Measurements from ENCODE around the gene DCDC2C. TPM values are rescaled to one million over a fixed set of nuclear protein-coding genes. Genes with fewer than 3 reads are reported as not detected.

The DCDC2C gene
- total and polyA plus RNA-seq, 9 of the 15 experiments (the other 6 are each of a cell fraction or from before 2014, with no cell fraction given): not detected

GRCh38 chr2:3776311-3776710 lies 72.9 kb downstream of the DCDC2C start:
- H3K36me3 ChIP-seq (ENCODE audit: control insufficient read depth, insufficient read depth, low read length): no peaks in the 10 kb centered on the region

More at GRCh38 chr2:3776311-3776710, 72.9 kb downstream of the DCDC2C start:
- DNase-seq (ENCODE audit: extremely low read depth in 1 of 4, low spot score in 3 of 4): no peak
- intact Hi-C loops (cut with micrococcal nuclease) (no loop called here), in situ Hi-C loops (cut with MboI) (no loop called here)
- no peaks in the 10 kb centered on the region for H3K9me1 ChIP-seq (ENCODE audit: control insufficient read depth, insufficient read depth, low read length)
- H3K27ac ChIP-seq (ENCODE audit: extremely low read depth, low read depth, low read length): no peak overlapping the region
- POLR2A ChIA-PET: interaction anchor here (0.7 kb wide), 1 partner anchor 296 kb away, joined by 3 read pairs; no protein-coding TSS in a partner anchor
- no peak overlapping the region for H2AFZ ChIP-seq (ENCODE audit: low read depth, low read length)
- no peak overlapping the region for H3K4me3 ChIP-seq
- FAIRE-seq: no peak
- CTCF ChIA-PET (ENCODE audit: low intra/inter-chr PET ratio): no interaction called here
- no peaks in the 10 kb centered on the region; the same call in 1 of the 2 replicates for H4K20me1 ChIP-seq (replicated peaks; ENCODE audit: control insufficient read depth, insufficient read depth, low read length)
- H3K4me1 ChIP-seq (replicated peaks in 1 of 2; ENCODE audit: control insufficient read depth in 2 of 2, insufficient read depth in 2 of 2, low read length in 2 of 2): no peaks in the 10 kb centered on the region
- no peak overlapping the region for H3K4me2 ChIP-seq (ENCODE audit: insufficient read depth, low read length)
- H3K79me2 ChIP-seq (ENCODE audit: control insufficient read depth, insufficient read depth, low read length): no peaks in the 10 kb centered on the region
- no peak overlapping the region for H3K9ac ChIP-seq (ENCODE audit: insufficient read depth in 1 of 2, low read depth in 2 of 2, low read length in 2 of 2)
- 0% methylated on average over 4 of the region's 10 CpGs for WGBS (ENCODE audit: insufficient coverage, low coverage, missing lambda C conversion rate)
- H3K27me3 ChIP-seq (ENCODE audit: control insufficient read depth in 2 of 2, insufficient read depth in 2 of 2, low read length in 2 of 2): peaks cover 7 to 28% of the 10 kb centered on the region in 2 experiments; a peak in 3 of 5 replicates
- ATAC-seq: no peak
- no TSS peak for BruUV-seq (replicated peaks)
- TF ChIP-seq FUS (optimal IDR thresholded peaks at IDR 0.05; ENCODE audit: low read depth, low read length) (no peak), C11orf30 (IDR thresholded peaks at IDR 0.05; ENCODE audit: low read depth) (no peak), TRIM28 (IDR thresholded peaks at IDR 0.05) (no peak), ZFP1 (CRISPR knock-in tag; IDR thresholded peaks at IDR 0.05) (no peak), HEY1 (CRISPR knock-in tag; IDR thresholded peaks at IDR 0.05; ENCODE audit: borderline replicate concordance) (no peak), ZKSCAN1 (IDR thresholded peaks at IDR 0.05; ENCODE audit: low read depth, low read length) (no peak), NEUROD1 (IDR thresholded peaks at IDR 0.05; ENCODE audit: borderline replicate concordance, low read depth, low read length, partially characterized antibody) (no peak), THAP12 (CRISPR knock-in tag; IDR thresholded peaks at IDR 0.05) (no peak), KLF6 (CRISPR knock-in tag; IDR thresholded peaks at IDR 0.05; ENCODE audit: borderline replicate concordance) (no peak), KAT2B (IDR thresholded peaks at IDR 0.05; ENCODE audit: low read depth, low read length) (no peak), ZBTB49 (CRISPR knock-in tag; IDR thresholded peaks at IDR 0.05; ENCODE audit: borderline replicate concordance) (no peak), NR2C1 (IDR thresholded peaks at IDR 0.05) (no peak), NR2C1 (tag; IDR thresholded peaks at IDR 0.05) (no peak), CBX2 (IDR thresholded peaks at IDR 0.05; ENCODE audit: insufficient read depth, low read length, poor library complexity, severe bottlenecking) (no peak), NCOA6 (IDR thresholded peaks at IDR 0.05) (no peak), ZNF316 (IDR thresholded peaks at IDR 0.05) (no peak), CEBPZ (IDR thresholded peaks at IDR 0.05; ENCODE audit: borderline replicate concordance, low read depth, low read length) (no peak)
- H3K9me3 ChIP-seq (replicated peaks; ENCODE audit: control insufficient read depth, insufficient read depth, low read depth, low read length): no peaks in the 10 kb centered on the region
